Ovary (tissue), 3 donors: Measurements from ENCODE around the gene PRSS48.

Experiments
- EP300 ChIP-seq: sonication (generic); formaldehyde crosslinking; IDR thresholded peaks from one replicate; pipeline ENCODE4 v1.6.1; 2017; ENCODE audit warnings: antibody characterized with exemption
- POLR2A ChIP-seq: fragments of 450-650 bp; IDR thresholded peaks from one replicate; pipeline ENCODE4 v1.6.1; 2017; ENCODE audit warnings: antibody characterized with exemption, mild to moderate bottlenecking, moderate library complexity
- TF ChIP-seq, protein P1 (sequence below), 3 donors: fragments of 450-650 bp in 2 of 3; fragments of 200-600 bp in 1 of 3; IDR thresholded peaks; one replicate each; pipeline versions ENCODE4 v1.5.1 to v1.8.0; 2016 to 2022; ENCODE audit warnings: antibody characterized with exemption in 3 of 3, mild to moderate bottlenecking in 1 of 3
- donor health status: DM: no; HTN: no; CAD: no.

DNA sequence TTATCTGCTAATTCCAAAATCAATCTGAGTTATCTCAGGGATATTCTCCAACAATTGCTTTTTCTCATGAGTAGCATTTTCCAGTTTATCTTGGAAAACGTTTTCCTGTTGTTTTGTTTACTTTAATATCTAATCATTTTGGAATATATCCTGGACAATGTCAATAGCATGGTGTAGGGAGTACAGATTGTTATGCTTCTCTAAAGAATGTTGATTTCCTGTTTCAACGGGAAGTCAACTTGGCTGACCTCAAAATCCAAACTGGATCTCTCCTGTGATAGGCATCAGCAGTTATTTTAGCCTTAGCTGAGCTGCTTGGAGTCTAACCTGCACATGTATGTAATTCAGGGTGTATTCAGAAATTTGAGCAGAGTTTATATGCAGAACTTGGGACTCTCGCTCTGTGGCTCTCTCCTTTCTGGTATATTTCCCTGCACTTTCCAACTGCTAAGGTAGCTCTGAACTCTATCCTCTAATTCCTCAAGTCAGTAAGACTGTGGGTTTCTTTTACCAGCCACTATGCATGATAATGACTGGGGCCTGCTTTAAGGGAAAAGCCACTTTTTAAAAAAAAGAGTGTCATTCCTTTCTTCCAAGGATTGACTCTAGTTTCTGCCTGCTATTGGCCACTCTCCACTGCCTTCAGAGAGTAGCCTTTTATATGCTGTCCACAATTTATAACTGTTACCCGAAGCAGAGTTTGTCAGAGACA lies 7.7 kb downstream of the PRSS48 start:
- TF ChIP-seq, protein P1, sequence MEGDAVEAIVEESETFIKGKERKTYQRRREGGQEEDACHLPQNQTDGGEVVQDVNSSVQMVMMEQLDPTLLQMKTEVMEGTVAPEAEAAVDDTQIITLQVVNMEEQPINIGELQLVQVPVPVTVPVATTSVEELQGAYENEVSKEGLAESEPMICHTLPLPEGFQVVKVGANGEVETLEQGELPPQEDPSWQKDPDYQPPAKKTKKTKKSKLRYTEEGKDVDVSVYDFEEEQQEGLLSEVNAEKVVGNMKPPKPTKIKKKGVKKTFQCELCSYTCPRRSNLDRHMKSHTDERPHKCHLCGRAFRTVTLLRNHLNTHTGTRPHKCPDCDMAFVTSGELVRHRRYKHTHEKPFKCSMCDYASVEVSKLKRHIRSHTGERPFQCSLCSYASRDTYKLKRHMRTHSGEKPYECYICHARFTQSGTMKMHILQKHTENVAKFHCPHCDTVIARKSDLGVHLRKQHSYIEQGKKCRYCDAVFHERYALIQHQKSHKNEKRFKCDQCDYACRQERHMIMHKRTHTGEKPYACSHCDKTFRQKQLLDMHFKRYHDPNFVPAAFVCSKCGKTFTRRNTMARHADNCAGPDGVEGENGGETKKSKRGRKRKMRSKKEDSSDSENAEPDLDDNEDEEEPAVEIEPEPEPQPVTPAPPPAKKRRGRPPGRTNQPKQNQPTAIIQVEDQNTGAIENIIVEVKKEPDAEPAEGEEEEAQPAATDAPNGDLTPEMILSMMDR (IDR thresholded peaks at IDR 0.05) = no peak
- TF ChIP-seq POLR2A (no peak), EP300 (no peak)
